Endothelial cell of umbilical vein (primary cell): Measurements from ENCODE around the gene COL18A1. TPM values are rescaled to one million over a fixed set of nuclear protein-coding genes. Genes with fewer than 3 reads are reported as not detected.

Source experiments
- BruUV-seq: library from RNA; stranded (reverse); fragments of 400-500 nt; replicated peaks from 2 replicates; lab custom pipeline; 2021; lab: Mats Ljungman, UMichigan
- CTCF ChIA-PET: fragments of 300-600, 350-600 bp; sonication (Branson Sonifier 250); formaldehyde crosslinking; loops from one replicate; lab custom pipeline; 2021; ENCODE audit warnings: antibody characterized with exemption, inconsistent platforms; lab: Charles Lee
- POLR2A ChIA-PET: fragments of 300-600, 350-600 bp; sonication (Branson Sonifier 250); formaldehyde crosslinking; loops from one replicate; lab custom pipeline; 2021; ENCODE audit warnings: antibody characterized with exemption, inconsistent platforms; lab: Charles Lee
- DNase-seq: peaks from one replicate; pipeline ENCODE4 v3.0.0-alpha.2; 2011; ENCODE audit warnings: low read depth, low spot score
- FAIRE-seq: peaks from 2 replicates; lab custom pipeline; 2011; peaks lifted over from hg19 to GRCh38; lab: Jason Lieb, UNC
- H2AFZ ChIP-seq: 2 replicates; pipeline ENCODE4 v1.6.0; 2012; ENCODE audit warnings: low read depth, low read length, control low read depth, inconsistent platforms
- H3K27ac ChIP-seq: 2 replicates; pipeline ENCODE4 v1.5.1; 2011; ENCODE audit warnings: low read depth, mild to moderate bottlenecking, control low read depth, low read length, moderate library complexity; ENCODE audit not compliant: insufficient read depth
- H3K27me3 ChIP-seq, 2 experiments: 2 replicates each; pipeline versions ENCODE4 v1.6.0 to v1.6.1; 2011; ENCODE audit warnings: low read length in 2 of 2, mixed read lengths in 1 of 2; ENCODE audit not compliant: control insufficient read depth in 2 of 2, insufficient read depth in 2 of 2
- H3K36me3 ChIP-seq, 2 experiments: 2 replicates in 1 of 2; 3 replicates in 1 of 2; pipeline ENCODE4 v1.5.1; 2011; ENCODE audit warnings: low read length in 2 of 2, mild to moderate bottlenecking in 1 of 2, moderate library complexity in 1 of 2; ENCODE audit not compliant: control insufficient read depth in 2 of 2, insufficient read depth in 2 of 2; ENCODE audit errors: extremely low read depth in 1 of 2
- H3K4me1 ChIP-seq: 3 replicates; pipeline ENCODE4 v1.5.1; 2011; ENCODE audit warnings: mild to moderate bottlenecking, low read length; ENCODE audit not compliant: control insufficient read depth, insufficient read depth; ENCODE audit errors: extremely low read depth
- H3K4me2 ChIP-seq: 2 replicates; pipeline ENCODE4 v1.6.1; 2011; ENCODE audit warnings: low read length, control low read depth, mixed read lengths; ENCODE audit not compliant: insufficient read depth
- H3K4me3 ChIP-seq, 3 experiments: fragments of 200-600 bp in 1 of 3; sonication (generic), shearing (Covaris generic) in 1 of 3; replicated peaks in 1 of 3; 2 replicates each; pipeline ENCODE4 v1.5.1; 2011 to 2016; ENCODE audit warnings: control low read depth in 3 of 3, low read length in 3 of 3, mild to moderate bottlenecking in 2 of 3, inconsistent platforms in 1 of 3, low read depth in 1 of 3, moderate library complexity in 1 of 3; ENCODE audit not compliant: insufficient read depth in 1 of 3
- H3K79me2 ChIP-seq: 2 replicates; pipeline ENCODE4 v1.6.0; 2012; ENCODE audit warnings: low read length, inconsistent platforms; ENCODE audit not compliant: control insufficient read depth, insufficient read depth
- H3K9ac ChIP-seq: replicated peaks from 2 replicates; pipeline ENCODE3; 2011; ENCODE audit warnings: low read length, control low read depth; ENCODE audit not compliant: insufficient read depth; ENCODE audit errors: extremely low read depth
- H3K9me1 ChIP-seq: replicated peaks from 3 replicates; pipeline ENCODE4 v1.6.0; 2011; ENCODE audit warnings: mild to moderate bottlenecking, low read length; ENCODE audit not compliant: control insufficient read depth, insufficient read depth; ENCODE audit errors: extremely low read depth
- H3K9me3 ChIP-seq: replicated peaks from 2 replicates; pipeline ENCODE4 v1.5.1; 2012; ENCODE audit warnings: low read length, inconsistent platforms; ENCODE audit not compliant: control insufficient read depth, insufficient read depth
- H4K20me1 ChIP-seq: replicated peaks from 2 replicates; pipeline ENCODE3; 2011; ENCODE audit warnings: mild to moderate bottlenecking, low read length; ENCODE audit not compliant: control insufficient read depth, insufficient read depth; ENCODE audit errors: extremely low read depth
- CTCF ChIP-seq, 2 donors: IDR thresholded peaks; 1 replicate in 1 of 2; 2 replicates in 1 of 2; pipeline ENCODE4 v1.5.1; 2011; ENCODE audit warnings: low read length in 2 of 2, mild to moderate bottlenecking in 2 of 2, moderate library complexity in 2 of 2, control low read depth in 1 of 2, inconsistent platforms in 1 of 2, low read depth in 1 of 2; ENCODE audit not compliant: insufficient read depth in 1 of 2; ENCODE audit errors: extremely low read depth in 1 of 2
- EZH2 ChIP-seq: IDR thresholded peaks from 2 replicates; pipeline ENCODE4 v1.6.1; 2012; ENCODE audit warnings: borderline replicate concordance, low read depth, mild to moderate bottlenecking, moderate library complexity, low read length, inconsistent platforms; ENCODE audit not compliant: severe bottlenecking
- FOS ChIP-seq: IDR thresholded peaks from 2 replicates; pipeline ENCODE4 v1.6.1; 2011; ENCODE audit warnings: mild to moderate bottlenecking, low read length, moderate library complexity, borderline replicate concordance; ENCODE audit not compliant: insufficient read depth
- GATA2 ChIP-seq: IDR thresholded peaks from 2 replicates; pipeline ENCODE4 v1.7.0; 2011; ENCODE audit warnings: low read depth, mild to moderate bottlenecking, moderate library complexity, mixed read lengths, low read length; ENCODE audit not compliant: insufficient read length, insufficient read depth
- JUN ChIP-seq: IDR thresholded peaks from 2 replicates; pipeline ENCODE4 v1.6.1; 2011; ENCODE audit warnings: borderline replicate concordance, low read depth; ENCODE audit not compliant: insufficient read length, insufficient read depth
- MAX ChIP-seq: IDR thresholded peaks from 2 replicates; pipeline ENCODE4 v1.6.1; 2011; ENCODE audit not compliant: insufficient read depth, insufficient read length
- MYC ChIP-seq: IDR thresholded peaks from one replicate; pipeline ENCODE4 v1.6.1; 2011; ENCODE audit warnings: mild to moderate bottlenecking, low read depth, low read length
- POLR2A ChIP-seq: IDR thresholded peaks from 2 replicates; pipeline ENCODE4 v1.6.1; 2012; ENCODE audit warnings: low read depth, mild to moderate bottlenecking, control low read depth, low read length
- POLR2AphosphoS5 ChIP-seq: IDR thresholded peaks from 2 replicates; pipeline ENCODE4 v1.6.1; 2012; ENCODE audit warnings: low read depth, mild to moderate bottlenecking, control low read depth, low read length, moderate library complexity; ENCODE audit not compliant: insufficient read depth
- dilution Hi-C: fragments of 300-500 bp; cut with MboI; formaldehyde crosslinking; loops from one replicate; pipeline ENCODE4 v1.15.0; 2019; ENCODE audit warnings: low sequenced_read_pairs; ENCODE audit not compliant: extremely low pct_ligation_motif_present
- intact Hi-C: fragments of 100-400 bp; cut with micrococcal nuclease; formaldehyde crosslinking; loops from one replicate; pipeline ENCODE4 v1.10.0; 2022
- polyA plus RNA-seq, 4 experiments: library from polyadenylated mRNA; depleted of rRNA in 3 of 4; stranded (reverse) in 3 of 4; unstranded in 1 of 4; fragments of >200 nt; gene quantifications; 2 replicates each; pipeline versions ENCODE4 v1.2.1 to v1.2.3, GENCODE V29; 2011 to 2012; ENCODE audit warnings: missing spikeins in 1 of 4
- total RNA-seq: library from RNA; stranded (reverse); gene quantifications from 2 replicates; pipeline ENCODE4 v1.2.3, GENCODE V29; 2021

COL18A1 gene
- total and polyA plus RNA-seq, 2 donors (not counting 3 experiments of a cell fraction or from before 2014, with no cell fraction given): 198 to 252 TPM

DNA sequence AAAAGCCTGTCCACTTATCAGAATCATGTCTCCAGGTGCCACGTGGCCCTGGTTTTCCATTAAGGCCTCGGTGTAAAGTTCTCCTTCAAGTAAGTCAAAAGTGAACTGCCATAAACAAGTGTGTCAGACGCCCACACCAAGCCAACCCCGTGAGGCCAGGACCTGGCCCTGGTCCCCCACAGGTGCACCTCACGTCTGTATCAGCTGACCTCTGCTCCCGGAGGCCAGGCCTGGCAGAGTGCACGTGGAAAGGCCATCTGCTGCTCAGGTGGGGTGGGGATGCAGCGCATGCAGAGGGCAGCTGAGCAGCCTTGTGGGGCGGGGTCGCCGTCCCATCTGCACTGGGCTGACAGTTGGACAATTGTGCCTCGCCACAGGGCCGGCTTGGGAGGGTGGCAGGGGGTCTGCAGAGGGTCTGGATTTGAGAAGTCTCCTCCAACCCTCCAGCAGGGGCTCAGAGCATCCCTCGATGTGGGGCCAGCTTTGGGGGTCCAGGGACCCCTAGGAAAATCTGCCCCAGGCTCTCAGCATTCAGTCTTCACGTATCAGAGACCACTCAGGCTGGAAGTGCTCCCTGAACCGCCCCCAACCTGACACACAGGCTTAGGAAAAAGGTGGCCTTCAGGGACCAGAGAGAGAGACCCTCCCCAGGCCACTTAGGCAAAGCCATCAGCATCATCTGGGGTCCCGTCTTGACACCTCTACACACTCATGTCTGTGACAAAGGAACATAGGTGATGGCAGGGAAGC, 134.3 kb downstream of the COL18A1 start:
- no peak overlapping the region for H3K9ac ChIP-seq
- ChIA-PET CTCF (no interaction called here), POLR2A (no interaction called here)
- H3K27ac ChIP-seq: no peak overlapping the region
- dilution Hi-C loops: no loop called here
- no TSS peak for BruUV-seq
- peaks cover 0 to 2% of the 10 kb centered on the region in 2 experiments for H3K36me3 ChIP-seq
- TF ChIP-seq CTCF (IDR thresholded peaks at IDR 0.05; ENCODE audit: extremely low read depth in 1 of 2, insufficient read depth in 1 of 2, low read depth in 1 of 2, low read length in 2 of 2): no peak
- no peak for TF ChIP-seq MAX
- TF ChIP-seq GATA2: no peak
- TF ChIP-seq JUN: no peak
- no peak for TF ChIP-seq MYC
- TF ChIP-seq POLR2AphosphoS5: no peak
- no peak for TF ChIP-seq FOS
- TF ChIP-seq EZH2: no peak
- no peak for TF ChIP-seq POLR2A
- intact Hi-C loops: loop anchor here (10.0 kb wide), 1 partner anchor 64 kb away; no protein-coding TSS in a partner anchor
- no peak for DNase-seq
- H3K9me3 ChIP-seq: no peaks in the 10 kb centered on the region
- H3K79me2 ChIP-seq: peaks cover 51% of the 10 kb centered on the region
- H3K27me3 ChIP-seq: no peaks in the 10 kb centered on the region
- no peak for FAIRE-seq
- H3K4me1 ChIP-seq: peaks cover 18% of the 10 kb centered on the region
- H3K4me2 ChIP-seq: no peak overlapping the region
- no peaks in the 10 kb centered on the region for H4K20me1 ChIP-seq
- no peak overlapping the region for H3K4me3 ChIP-seq
- no peak overlapping the region for H2AFZ ChIP-seq
- H3K9me1 ChIP-seq: no peaks in the 10 kb centered on the region
